ENCODE measurements around the gene MEMO1. TPM values are rescaled to one million over a fixed set of nuclear protein-coding genes. Genes with fewer than 3 reads are reported as not detected.
"Not testable (repeated sequence)": the region's sequence is repeated elsewhere in the genome, so short reads cannot be mapped to it uniquely, and the experiment has no call there.

MEMO1 gene
- total RNA-seq, 1 experiment from 2014 or later = 44.4 TPM

GRCh38 chr2:32039447-32040219 is 28.8 kb upstream of the MEMO1 start, which contains the start of gene DPY30 (continued):
- TF ChIP-seq ETV6 (CRISPR knock-in tag; IDR thresholded peaks at IDR 0.05) = 0 out of 2 replicates have a peak, but pooled peaks have one; percentile 20
- TF ChIP-seq, protein P1, sequence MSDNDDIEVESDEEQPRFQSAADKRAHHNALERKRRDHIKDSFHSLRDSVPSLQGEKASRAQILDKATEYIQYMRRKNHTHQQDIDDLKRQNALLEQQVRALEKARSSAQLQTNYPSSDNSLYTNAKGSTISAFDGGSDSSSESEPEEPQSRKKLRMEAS (CRISPR knock-in tag; IDR thresholded peaks at IDR 0.05) = peak; percentile 87
- TF ChIP-seq NR1H2 (CRISPR knock-in tag; IDR thresholded peaks at IDR 0.05) = no peak

DNA sequence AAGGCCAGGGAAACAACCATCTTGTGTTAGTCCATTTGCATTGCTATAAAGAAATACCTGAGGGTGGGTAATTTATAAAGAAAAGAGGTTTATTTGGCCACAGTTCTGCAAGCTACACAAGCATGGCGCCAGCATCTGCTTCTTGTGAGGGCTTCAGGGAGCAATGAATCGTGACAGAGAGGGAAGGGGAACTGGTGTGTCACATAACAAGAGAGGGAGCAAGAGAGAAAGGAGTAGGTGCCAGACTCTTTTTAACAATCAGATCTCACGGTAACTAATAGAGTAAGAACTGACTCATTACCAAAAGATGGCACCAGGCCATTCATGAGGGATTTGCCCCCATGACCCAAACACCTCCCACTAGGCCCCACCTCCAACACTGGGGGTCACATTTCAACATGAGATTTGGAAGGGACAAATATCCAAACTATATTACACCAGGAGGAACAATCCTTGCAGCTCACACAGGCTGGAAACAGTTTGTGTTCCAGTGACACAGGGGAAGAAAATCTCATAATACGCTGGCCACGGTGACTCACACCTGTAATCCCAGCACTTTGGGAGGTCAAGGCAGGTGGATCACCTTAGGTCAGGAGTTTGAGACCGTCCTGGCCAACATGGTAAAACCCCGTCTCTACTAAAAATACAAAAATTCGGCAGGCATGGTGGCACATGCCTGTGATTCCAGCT is 23.5 kb upstream of the MEMO1 start:
- H3K9me3 Mint-ChIP-seq; H3K4me3 Mint-ChIP-seq; H3K4me1 Mint-ChIP-seq; POLR2A ChIA-PET; ATAC-seq; DNase-seq (ENCODE audit: low spot score); H3K27me3 Mint-ChIP-seq (ENCODE audit: low read depth): not testable (repeated sequence)
- H3K27ac Mint-ChIP-seq = peak overlapping the region; percentile 54
- CTCF ChIA-PET = interaction anchor here (1.1 kb wide), 1 partner anchor 147 kb away, joined by 3 read pairs; no protein-coding TSS in a partner anchor
- H3K36me3 Mint-ChIP-seq = peaks cover 28% of the 10 kb centered on the region

DNA sequence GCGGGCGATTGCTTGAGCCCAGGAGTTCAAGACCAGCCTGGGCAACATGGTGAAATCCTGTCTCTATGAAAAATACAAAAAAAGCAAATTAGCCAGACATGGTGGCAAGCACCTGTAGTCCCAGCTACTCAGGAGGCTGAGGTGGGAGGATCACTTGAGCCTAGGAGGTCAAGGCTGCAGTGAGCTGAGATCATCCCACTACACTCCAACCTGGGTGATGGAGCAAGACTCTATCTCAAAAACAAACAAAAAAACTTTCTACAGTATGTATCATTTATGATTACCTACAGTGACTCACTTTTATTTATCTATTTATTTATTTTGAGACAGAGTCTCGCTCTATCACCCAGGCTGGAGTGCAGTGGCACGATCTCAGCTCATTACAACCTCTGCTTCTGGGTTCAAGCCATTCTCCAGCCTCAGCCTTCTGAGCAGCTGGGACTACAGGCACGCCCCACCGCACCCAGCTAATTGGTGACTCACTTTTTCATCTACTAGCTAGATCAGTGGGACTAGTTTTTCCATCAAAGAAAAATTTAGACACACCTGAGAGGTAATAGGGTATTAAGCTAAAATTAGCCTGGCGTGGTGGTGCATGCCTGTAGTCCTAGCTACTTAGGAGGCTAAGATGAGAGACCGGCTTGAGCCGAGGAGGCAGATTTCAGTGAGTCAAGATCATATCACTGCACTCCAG is 8.1 kb upstream of the MEMO1 start:
- H3K27me3 Mint-ChIP-seq (ENCODE audit: low read depth); ATAC-seq; DNase-seq (ENCODE audit: low spot score); CTCF ChIA-PET; H3K27ac Mint-ChIP-seq; H3K4me3 Mint-ChIP-seq; POLR2A ChIA-PET; H3K9me3 Mint-ChIP-seq; H3K4me1 Mint-ChIP-seq: not testable (repeated sequence)
- peaks cover 32% of the 10 kb centered on the region for H3K36me3 Mint-ChIP-seq

DNA sequence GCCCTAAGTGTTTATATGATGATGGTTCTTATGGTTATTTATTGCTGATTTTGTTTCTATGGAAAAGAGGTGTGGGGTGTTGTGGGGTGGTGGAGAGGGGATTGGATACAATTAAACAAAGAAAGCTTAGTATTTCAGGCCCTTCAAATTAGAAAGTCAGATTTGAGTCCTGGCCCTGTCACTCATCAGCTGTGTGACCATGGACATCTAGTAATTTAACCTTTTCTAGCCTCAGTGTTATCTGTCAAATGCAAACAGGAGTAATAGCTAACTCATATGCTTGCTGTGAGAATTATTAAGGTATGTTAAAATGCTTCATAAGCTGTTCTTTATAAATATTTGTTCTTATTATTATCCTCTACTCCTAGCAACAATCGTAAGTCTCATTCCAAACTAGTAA is 2.1 kb upstream of the MEMO1 start:
- H3K27me3 Mint-ChIP-seq (ENCODE audit: low read depth) = no peaks in the 10 kb centered on the region
- peaks cover 23% of the 10 kb centered on the region for H3K4me1 Mint-ChIP-seq
- ATAC-seq (no peak), DNase-seq (ENCODE audit: low spot score) (no peak)
- no peak overlapping the region; the same call in 1 of the 2 replicates for H3K27ac Mint-ChIP-seq
- POLR2A ChIA-PET = interaction anchor here (1.1 kb wide), 1 partner anchor 27 kb away, joined by 4 read pairs; the partner anchor contains the start of gene DPY30
- peaks cover 17% of the 10 kb centered on the region for H3K36me3 Mint-ChIP-seq
- TF ChIP-seq, protein P2, sequence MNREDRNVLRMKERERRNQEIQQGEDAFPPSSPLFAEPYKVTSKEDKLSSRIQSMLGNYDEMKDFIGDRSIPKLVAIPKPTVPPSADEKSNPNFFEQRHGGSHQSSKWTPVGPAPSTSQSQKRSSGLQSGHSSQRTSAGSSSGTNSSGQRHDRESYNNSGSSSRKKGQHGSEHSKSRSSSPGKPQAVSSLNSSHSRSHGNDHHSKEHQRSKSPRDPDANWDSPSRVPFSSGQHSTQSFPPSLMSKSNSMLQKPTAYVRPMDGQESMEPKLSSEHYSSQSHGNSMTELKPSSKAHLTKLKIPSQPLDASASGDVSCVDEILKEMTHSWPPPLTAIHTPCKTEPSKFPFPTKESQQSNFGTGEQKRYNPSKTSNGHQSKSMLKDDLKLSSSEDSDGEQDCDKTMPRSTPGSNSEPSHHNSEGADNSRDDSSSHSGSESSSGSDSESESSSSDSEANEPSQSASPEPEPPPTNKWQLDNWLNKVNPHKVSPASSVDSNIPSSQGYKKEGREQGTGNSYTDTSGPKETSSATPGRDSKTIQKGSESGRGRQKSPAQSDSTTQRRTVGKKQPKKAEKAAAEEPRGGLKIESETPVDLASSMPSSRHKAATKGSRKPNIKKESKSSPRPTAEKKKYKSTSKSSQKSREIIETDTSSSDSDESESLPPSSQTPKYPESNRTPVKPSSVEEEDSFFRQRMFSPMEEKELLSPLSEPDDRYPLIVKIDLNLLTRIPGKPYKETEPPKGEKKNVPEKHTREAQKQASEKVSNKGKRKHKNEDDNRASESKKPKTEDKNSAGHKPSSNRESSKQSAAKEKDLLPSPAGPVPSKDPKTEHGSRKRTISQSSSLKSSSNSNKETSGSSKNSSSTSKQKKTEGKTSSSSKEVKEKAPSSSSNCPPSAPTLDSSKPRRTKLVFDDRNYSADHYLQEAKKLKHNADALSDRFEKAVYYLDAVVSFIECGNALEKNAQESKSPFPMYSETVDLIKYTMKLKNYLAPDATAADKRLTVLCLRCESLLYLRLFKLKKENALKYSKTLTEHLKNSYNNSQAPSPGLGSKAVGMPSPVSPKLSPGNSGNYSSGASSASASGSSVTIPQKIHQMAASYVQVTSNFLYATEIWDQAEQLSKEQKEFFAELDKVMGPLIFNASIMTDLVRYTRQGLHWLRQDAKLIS (CRISPR knock-in tag; IDR thresholded peaks at IDR 0.05; ENCODE audit: borderline replicate concordance) = no peak
- no peak for TF ChIP-seq NFATC4 (CRISPR knock-in tag; IDR thresholded peaks at IDR 0.05)
- no peak for TF ChIP-seq ZNF138 (CRISPR knock-in tag; conservative IDR thresholded peaks at IDR 0.05)
- TF ChIP-seq HMGA2 (CRISPR knock-in tag; IDR thresholded peaks at IDR 0.05) = no peak
- no peak for TF ChIP-seq SOX15 (CRISPR knock-in tag; IDR thresholded peaks at IDR 0.05)
- no peak for TF ChIP-seq ZNF263 (CRISPR knock-in tag; IDR thresholded peaks at IDR 0.05; ENCODE audit: low read depth)
- TF ChIP-seq ZNF232 (CRISPR knock-in tag; IDR thresholded peaks at IDR 0.05) = no peak
- TF ChIP-seq ARID4B (CRISPR knock-in tag; IDR thresholded peaks at IDR 0.05; ENCODE audit: borderline replicate concordance) = no peak
- TF ChIP-seq RORB (CRISPR knock-in tag; IDR thresholded peaks at IDR 0.05) = no peak
- no peak for TF ChIP-seq FOXK1 (CRISPR knock-in tag; IDR thresholded peaks at IDR 0.05)
- no peak for TF ChIP-seq EMX1 (CRISPR knock-in tag; IDR thresholded peaks at IDR 0.05)
- TF ChIP-seq, protein P3, sequence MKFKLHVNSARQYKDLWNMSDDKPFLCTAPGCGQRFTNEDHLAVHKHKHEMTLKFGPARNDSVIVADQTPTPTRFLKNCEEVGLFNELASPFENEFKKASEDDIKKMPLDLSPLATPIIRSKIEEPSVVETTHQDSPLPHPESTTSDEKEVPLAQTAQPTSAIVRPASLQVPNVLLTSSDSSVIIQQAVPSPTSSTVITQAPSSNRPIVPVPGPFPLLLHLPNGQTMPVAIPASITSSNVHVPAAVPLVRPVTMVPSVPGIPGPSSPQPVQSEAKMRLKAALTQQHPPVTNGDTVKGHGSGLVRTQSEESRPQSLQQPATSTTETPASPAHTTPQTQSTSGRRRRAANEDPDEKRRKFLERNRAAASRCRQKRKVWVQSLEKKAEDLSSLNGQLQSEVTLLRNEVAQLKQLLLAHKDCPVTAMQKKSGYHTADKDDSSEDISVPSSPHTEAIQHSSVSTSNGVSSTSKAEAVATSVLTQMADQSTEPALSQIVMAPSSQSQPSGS (CRISPR knock-in tag; IDR thresholded peaks at IDR 0.05; ENCODE audit: borderline replicate concordance, low read depth) = no peak
- no peak for TF ChIP-seq KAT7 (CRISPR knock-in tag; IDR thresholded peaks at IDR 0.05; ENCODE audit: borderline replicate concordance)
- no peak for TF ChIP-seq GRHL2 (CRISPR knock-in tag; IDR thresholded peaks at IDR 0.05; ENCODE audit: insufficient replicate concordance, severe bottlenecking)
- no peak for TF ChIP-seq CREB1 (CRISPR knock-in tag; IDR thresholded peaks at IDR 0.05)
- CTCF ChIA-PET = interaction anchor here (1.1 kb wide), 1 partner anchor 126 kb away, joined by 5 read pairs; no protein-coding TSS in a partner anchor
- H3K4me3 Mint-ChIP-seq = no peak overlapping the region
- H3K9me3 Mint-ChIP-seq = no peaks in the 10 kb centered on the region

All from WTC11 (cell line).